ENCODE data around the gene SORCS2.

DNA sequence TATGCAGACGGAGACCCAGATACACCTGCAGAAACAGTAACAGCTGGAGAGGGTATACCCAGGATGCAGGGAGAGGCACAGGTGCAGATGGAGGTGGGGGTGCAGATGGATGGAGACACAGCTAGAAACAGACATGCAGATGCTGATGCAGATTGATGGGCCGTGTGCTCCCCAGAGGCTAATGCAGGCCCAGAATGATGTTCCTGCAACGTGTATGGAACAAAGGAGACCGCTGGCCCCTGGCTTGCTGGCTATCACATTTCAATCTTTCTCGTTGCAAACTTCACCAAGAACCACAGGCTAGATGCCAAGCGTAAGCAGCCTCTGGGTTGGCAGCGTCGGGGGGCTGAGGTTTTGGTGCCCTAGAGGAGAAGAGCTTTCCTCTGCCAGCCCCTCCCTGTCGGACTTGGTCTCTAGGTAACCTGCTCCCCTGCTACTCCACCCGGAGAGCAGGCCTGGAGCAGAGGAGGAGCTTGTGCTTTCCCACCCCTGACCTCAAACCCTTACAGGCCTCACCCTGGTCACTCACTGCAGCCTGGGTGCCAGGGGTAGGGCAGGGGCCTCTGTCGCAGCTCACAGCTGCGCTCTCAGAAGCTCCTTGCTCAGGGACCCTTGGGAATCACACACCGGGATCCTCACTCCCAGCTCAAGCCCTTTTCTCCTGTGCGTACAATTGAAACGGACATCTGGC, 311.4 kb downstream of the SORCS2 start:
- TF ChIP-seq, protein P1, sequence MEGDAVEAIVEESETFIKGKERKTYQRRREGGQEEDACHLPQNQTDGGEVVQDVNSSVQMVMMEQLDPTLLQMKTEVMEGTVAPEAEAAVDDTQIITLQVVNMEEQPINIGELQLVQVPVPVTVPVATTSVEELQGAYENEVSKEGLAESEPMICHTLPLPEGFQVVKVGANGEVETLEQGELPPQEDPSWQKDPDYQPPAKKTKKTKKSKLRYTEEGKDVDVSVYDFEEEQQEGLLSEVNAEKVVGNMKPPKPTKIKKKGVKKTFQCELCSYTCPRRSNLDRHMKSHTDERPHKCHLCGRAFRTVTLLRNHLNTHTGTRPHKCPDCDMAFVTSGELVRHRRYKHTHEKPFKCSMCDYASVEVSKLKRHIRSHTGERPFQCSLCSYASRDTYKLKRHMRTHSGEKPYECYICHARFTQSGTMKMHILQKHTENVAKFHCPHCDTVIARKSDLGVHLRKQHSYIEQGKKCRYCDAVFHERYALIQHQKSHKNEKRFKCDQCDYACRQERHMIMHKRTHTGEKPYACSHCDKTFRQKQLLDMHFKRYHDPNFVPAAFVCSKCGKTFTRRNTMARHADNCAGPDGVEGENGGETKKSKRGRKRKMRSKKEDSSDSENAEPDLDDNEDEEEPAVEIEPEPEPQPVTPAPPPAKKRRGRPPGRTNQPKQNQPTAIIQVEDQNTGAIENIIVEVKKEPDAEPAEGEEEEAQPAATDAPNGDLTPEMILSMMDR (tag by site-specific recombination; IDR thresholded peaks at IDR 0.05): no peak
- TF ChIP-seq ZNF274 (IDR thresholded peaks at IDR 0.05; ENCODE audit: low read length) (no peak), ZNF274 (tag by site-specific recombination; IDR thresholded peaks at IDR 0.05; ENCODE audit: borderline replicate concordance) (no peak), ZNF473 (tag by site-specific recombination; IDR thresholded peaks at IDR 0.05) (no peak), ZNF121 (tag by site-specific recombination; IDR thresholded peaks at IDR 0.05) (no peak)
- TF ChIP-seq, protein P2, sequence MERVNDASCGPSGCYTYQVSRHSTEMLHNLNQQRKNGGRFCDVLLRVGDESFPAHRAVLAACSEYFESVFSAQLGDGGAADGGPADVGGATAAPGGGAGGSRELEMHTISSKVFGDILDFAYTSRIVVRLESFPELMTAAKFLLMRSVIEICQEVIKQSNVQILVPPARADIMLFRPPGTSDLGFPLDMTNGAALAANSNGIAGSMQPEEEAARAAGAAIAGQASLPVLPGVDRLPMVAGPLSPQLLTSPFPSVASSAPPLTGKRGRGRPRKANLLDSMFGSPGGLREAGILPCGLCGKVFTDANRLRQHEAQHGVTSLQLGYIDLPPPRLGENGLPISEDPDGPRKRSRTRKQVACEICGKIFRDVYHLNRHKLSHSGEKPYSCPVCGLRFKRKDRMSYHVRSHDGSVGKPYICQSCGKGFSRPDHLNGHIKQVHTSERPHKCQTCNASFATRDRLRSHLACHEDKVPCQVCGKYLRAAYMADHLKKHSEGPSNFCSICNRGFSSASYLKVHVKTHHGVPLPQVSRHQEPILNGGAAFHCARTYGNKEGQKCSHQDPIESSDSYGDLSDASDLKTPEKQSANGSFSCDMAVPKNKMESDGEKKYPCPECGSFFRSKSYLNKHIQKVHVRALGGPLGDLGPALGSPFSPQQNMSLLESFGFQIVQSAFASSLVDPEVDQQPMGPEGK (tag by site-specific recombination; IDR thresholded peaks at IDR 0.05): no peak

Data from HEK293 (cell line).